SJCRH30 (cell line): ENCODE measurements around the gene MN1. TPM values are rescaled to one million over a fixed set of nuclear protein-coding genes. Genes with fewer than 3 reads are reported as not detected.

ENCODE experiments used
- DNase-seq, 2 experiments: peaks; one replicate each; pipeline ENCODE4 v3.0.0-alpha.2; 2015 to 2020
- H3K27ac ChIP-seq: fragments of 250-450 bp; sonication (Bioruptor Pico); 2 replicates; pipeline ENCODE4 v1.5.1; 2020; ENCODE audit warnings: mild to moderate bottlenecking, moderate library complexity
- H3K27me3 ChIP-seq: fragments of 250-450 bp; sonication (Bioruptor Pico); 2 replicates; pipeline ENCODE4 v1.5.1; 2020; ENCODE audit warnings: mild to moderate bottlenecking, moderate library complexity
- H3K36me3 ChIP-seq: fragments of 250-450 bp; sonication (Bioruptor Pico); 2 replicates; pipeline ENCODE4 v1.5.1; 2020; ENCODE audit warnings: mild to moderate bottlenecking, moderate library complexity
- H3K4me1 ChIP-seq: fragments of 250-450 bp; sonication (Bioruptor Pico); 2 replicates; pipeline ENCODE4 v1.5.1; 2020; ENCODE audit warnings: mild to moderate bottlenecking, moderate library complexity
- H3K4me3 ChIP-seq: fragments of 250-450 bp; sonication (Bioruptor Pico); 2 replicates; pipeline ENCODE4 v1.5.1; 2020; ENCODE audit warnings: mild to moderate bottlenecking, moderate library complexity
- H3K9me3 ChIP-seq: fragments of 250-450 bp; sonication (Bioruptor Pico); replicated peaks from 2 replicates; pipeline ENCODE4 v1.5.1; 2020; ENCODE audit warnings: mild to moderate bottlenecking, moderate library complexity
- total RNA-seq: library from RNA; depleted of rRNA; stranded (reverse); fragments of >200 nt; shearing (Covaris generic); gene quantifications from 2 replicates; pipeline ENCODE4 v1.2.3, GENCODE V29; 2014

The MN1 gene
- total RNA-seq, 1 experiment from 2014 or later = 36.1 TPM

GRCh38 chr22:27772984-27773498 is 28.5 kb downstream of the MN1 start:
- Histone ChIP-seq H3K9me3 (no peaks in the 10 kb centered on the region), H3K36me3 (peaks cover 52% of the 10 kb centered on the region), H3K27ac (no peak overlapping the region), H3K4me1 (peaks cover 17% of the 10 kb centered on the region), H3K4me3 (no peak overlapping the region), H3K27me3 (no peaks in the 10 kb centered on the region)
- DNase-seq = no peak

DNA sequence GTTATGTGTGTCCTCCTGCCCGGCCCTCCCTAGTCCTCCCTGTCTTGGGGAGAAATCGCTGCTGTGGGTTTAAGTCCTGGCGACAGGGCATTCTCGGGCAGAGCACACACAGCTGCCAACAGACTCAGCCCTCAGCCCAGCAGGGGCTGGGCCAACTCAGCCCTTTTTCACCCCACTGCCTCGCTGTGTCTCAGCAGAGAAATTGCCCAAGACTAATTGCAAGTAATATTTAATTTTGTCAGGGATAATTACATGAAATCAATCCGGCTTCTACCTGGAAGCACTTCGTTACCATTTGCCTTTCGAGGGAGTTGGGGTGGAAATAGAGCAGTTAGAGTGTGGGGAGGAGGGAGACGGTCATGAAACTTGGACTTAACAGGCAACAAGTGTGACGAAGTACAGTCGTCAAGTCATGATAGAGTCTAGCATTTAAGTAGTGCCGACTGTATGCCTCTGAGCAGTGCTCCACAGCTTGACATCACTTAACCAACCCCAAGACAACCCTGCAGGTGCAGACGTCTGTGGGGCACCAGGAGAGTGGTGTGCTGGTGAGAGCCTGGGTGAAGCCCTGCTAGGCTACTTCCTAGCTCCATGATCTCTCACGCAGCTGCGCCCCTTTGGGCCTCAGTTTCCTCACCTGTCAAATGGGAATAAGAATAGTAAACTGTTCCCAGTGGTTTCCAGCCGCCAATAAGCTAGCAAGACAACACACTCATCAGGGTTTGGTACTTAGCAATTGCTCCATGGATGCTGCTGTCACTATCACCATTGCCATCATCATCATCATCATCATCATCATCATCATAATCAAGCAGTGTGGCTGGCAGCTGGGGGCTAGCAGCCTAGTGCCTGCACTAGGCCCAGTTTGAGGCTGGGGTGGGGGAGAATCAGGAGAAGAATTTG is 29.2 kb downstream of the MN1 start:
- DNase-seq = no peak
- H3K4me1 ChIP-seq = peaks cover 17% of the 10 kb centered on the region
- no peaks in the 10 kb centered on the region for H3K27me3 ChIP-seq
- no peaks in the 10 kb centered on the region for H3K9me3 ChIP-seq
- H3K36me3 ChIP-seq = peaks cover 52% of the 10 kb centered on the region
- no peak overlapping the region for H3K27ac ChIP-seq
- no peak overlapping the region for H3K4me3 ChIP-seq

DNA sequence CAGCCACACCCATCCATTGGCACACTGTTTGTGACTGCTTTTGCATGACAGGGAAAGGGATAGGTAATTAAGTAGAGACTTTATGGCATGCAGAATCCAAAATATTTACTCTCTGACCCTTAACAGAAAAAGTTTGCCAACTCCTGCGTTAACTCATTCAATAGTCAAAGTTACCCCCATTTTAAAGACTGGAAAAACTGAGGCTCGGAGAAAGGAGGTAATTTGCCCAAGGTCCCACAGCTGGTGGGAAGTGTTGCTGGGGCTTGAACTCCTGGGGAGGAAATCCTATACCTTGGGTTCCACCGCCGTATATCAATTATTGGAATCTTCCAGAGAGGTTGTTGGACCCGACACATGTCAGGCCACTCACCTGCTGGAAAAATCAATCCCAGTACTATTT is 29.9 kb downstream of the MN1 start:
- no peak overlapping the region for H3K4me3 ChIP-seq
- H3K4me1 ChIP-seq = peaks cover 12% of the 10 kb centered on the region
- no peak for DNase-seq
- H3K27ac ChIP-seq = no peak overlapping the region
- H3K9me3 ChIP-seq = no peaks in the 10 kb centered on the region
- no peaks in the 10 kb centered on the region for H3K27me3 ChIP-seq
- H3K36me3 ChIP-seq = peaks cover 52% of the 10 kb centered on the region

DNA sequence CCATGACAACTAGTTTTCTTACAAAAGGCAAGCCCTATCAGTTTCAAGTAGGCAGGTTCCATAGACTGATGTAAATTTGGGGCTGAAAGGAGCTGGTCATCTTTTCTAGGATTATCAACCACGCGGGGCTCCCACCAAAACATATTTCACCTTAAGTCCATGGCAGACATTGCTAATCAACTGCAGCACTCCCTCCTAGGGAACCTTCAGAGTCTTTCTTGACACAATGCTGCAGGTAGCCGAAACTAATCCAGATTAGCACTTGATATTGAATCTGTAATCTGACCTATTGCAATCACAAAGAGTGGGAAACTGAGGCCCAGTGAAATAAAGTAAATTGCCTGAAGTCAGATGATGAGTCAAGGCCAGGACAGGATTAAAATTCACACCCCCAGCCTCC is 32.5 kb downstream of the MN1 start:
- no peaks in the 10 kb centered on the region for H3K27me3 ChIP-seq
- H3K4me1 ChIP-seq = no peaks in the 10 kb centered on the region
- peaks cover 51% of the 10 kb centered on the region for H3K36me3 ChIP-seq
- no peak overlapping the region for H3K27ac ChIP-seq
- H3K4me3 ChIP-seq = no peak overlapping the region
- H3K9me3 ChIP-seq = no peaks in the 10 kb centered on the region
- no peak for DNase-seq

DNA sequence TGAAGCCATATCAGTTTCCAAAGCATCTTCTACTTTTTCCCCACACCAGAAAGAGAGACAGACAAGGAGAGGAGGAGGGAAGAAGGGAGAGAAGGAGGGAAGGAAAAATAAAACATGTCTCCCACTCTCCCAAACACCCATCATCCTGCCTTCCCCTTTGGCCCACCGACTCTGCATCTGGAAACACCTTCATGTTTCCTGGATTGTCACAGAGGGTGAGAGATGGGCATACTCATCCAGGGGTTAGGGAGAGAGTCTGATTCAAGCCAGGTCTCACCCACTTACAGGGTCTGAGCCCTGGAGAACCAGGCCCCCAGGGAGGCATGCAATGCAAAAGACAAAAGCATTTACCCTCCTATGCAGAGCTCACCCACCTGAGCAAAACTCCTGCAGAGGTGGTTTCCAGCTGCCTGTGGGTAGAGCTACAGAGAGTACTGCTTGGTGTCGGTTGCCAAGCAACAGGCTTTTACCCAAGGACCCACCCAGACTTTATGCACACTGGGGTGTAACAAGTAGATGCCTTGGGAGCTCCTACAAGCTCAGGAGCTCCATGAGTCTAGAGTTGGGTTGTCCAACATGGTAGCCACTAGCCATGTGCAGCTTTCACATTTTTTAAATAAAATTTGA is 33.4 kb downstream of the MN1 start:
- no peak for DNase-seq
- no peaks in the 10 kb centered on the region for H3K9me3 ChIP-seq

GRCh38 chr22:27766679-27767078 is 34.9 kb downstream of the MN1 start:
- no peaks in the 10 kb centered on the region for H3K27me3 ChIP-seq
- H3K9me3 ChIP-seq = no peaks in the 10 kb centered on the region
- peaks cover 57% of the 10 kb centered on the region for H3K36me3 ChIP-seq
- no peaks in the 10 kb centered on the region for H3K4me1 ChIP-seq
- no peak overlapping the region for H3K4me3 ChIP-seq
- no peak overlapping the region for H3K27ac ChIP-seq
- no peak for DNase-seq

More for the DNA sequence above, 33.4 kb downstream of the MN1 start:
- peaks cover 59% of the 10 kb centered on the region for H3K36me3 ChIP-seq
- no peaks in the 10 kb centered on the region for H3K27me3 ChIP-seq
- H3K4me1 ChIP-seq = no peaks in the 10 kb centered on the region
- H3K27ac ChIP-seq = no peak overlapping the region
- H3K4me3 ChIP-seq = no peak overlapping the region

DNA sequence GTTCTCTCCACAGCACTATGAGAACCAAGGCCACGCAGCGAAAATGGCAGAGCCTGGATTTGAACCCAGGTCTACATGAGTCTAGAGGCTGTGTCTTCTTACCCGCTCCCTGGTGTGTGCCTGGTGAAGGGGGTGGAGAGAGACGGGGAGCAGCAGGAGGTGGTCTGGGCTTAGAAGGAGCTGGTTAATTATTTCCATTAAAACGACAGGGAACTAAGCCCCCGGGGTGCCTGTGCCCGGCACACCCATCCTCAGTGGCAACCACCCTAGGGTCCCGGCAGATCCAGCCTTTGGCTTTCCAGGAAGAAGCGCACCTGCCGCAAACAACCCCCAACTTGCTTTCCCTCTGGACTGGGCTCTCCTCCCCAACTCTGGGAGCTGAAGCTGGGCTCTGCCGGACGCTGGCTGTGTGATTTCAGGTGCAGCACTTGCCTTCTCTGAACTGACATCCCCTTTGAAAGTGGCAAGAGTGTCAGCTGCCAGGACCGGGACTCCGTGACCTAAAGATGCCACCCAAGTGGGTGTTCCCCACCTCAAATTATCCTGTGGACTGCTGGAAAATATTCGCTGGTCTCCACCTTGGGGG is 35.8 kb downstream of the MN1 start:
- no peak for DNase-seq
- H3K4me1 ChIP-seq = no peaks in the 10 kb centered on the region
- H3K27me3 ChIP-seq = no peaks in the 10 kb centered on the region
- no peaks in the 10 kb centered on the region for H3K9me3 ChIP-seq
- peaks cover 55% of the 10 kb centered on the region for H3K36me3 ChIP-seq
- no peak overlapping the region for H3K27ac ChIP-seq
- no peak overlapping the region for H3K4me3 ChIP-seq

DNA sequence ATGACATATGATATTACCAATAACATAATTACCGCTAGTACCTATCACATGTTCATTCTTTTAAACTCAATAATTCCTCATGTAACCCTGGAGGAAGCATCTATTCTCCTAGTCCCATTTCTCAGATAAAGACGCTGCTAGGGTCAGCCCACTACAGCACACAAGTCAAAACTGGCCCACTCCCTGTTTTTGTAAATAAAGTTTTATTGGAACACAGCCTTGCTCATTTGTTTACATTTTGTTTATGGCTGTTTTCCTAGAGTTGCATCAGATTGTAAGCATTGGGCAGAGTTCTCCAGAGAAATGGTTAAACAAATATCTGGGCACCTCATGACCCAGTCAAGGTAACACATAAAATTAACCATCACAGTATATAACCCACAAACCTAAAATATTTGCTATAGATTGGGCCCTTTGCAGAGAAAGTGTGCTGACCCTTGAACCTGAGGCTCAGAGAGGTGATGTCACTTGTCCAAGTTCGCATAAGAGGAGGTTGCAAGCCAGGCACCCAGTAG is 36.8 kb downstream of the MN1 start:
- Histone ChIP-seq H3K27ac (no peak overlapping the region), H3K4me1 (no peaks in the 10 kb centered on the region), H3K36me3 (peaks cover 48% of the 10 kb centered on the region), H3K27me3 (no peaks in the 10 kb centered on the region), H3K4me3 (no peak overlapping the region), H3K9me3 (no peaks in the 10 kb centered on the region)
- no peak for DNase-seq

DNA sequence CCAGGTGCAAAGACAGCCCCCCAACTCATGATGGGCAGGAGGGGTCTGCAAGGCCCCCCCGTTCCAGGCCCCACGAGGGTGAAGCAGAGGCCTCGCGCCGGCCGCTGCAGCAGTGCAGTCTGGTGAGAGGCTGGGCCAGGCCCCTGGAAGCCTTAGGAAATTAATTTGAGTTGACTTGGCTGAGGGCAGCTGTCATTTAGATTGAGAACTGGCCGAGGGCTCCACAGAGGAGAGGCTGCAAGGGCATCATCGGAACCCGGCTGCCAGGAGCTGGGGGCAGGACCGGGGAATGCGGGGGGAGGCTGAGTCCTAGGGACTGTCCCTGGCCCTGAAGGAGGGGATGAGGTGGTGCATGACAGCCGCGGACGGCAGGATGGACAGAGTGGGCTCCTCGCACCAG is 39.9 kb downstream of the MN1 start:
- H3K27ac ChIP-seq = no peak overlapping the region
- DNase-seq = no peak
- H3K4me3 ChIP-seq = no peak overlapping the region
- no peaks in the 10 kb centered on the region for H3K4me1 ChIP-seq
- H3K36me3 ChIP-seq = peaks cover 42% of the 10 kb centered on the region
- H3K9me3 ChIP-seq = no peaks in the 10 kb centered on the region
- H3K27me3 ChIP-seq = no peaks in the 10 kb centered on the region

DNA sequence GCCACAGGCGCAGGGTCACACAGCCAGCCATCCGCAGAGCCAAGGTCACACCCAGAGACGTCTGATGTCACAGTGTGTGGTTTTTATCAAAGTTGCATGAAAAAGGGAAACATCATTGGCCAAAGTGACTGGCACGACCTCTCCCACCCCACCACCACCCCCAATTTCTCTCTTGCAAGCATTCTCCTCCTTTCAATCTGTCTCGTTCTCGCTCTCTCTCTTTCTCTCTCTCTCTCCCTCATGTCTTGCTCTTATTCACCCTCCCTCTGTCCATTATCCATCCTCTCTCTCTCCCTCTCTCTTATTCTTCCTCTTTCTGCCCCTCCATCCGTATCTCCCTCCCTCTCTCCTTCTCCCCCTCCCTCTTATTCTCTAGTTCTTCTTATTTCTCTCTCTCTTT is 40.6 kb downstream of the MN1 start:
- no peaks in the 10 kb centered on the region for H3K27me3 ChIP-seq
- no peaks in the 10 kb centered on the region for H3K9me3 ChIP-seq
- H3K27ac ChIP-seq = no peak overlapping the region
- peaks cover 40% of the 10 kb centered on the region for H3K36me3 ChIP-seq
- no peak for DNase-seq
- H3K4me1 ChIP-seq = no peaks in the 10 kb centered on the region
- H3K4me3 ChIP-seq = no peak overlapping the region

DNA sequence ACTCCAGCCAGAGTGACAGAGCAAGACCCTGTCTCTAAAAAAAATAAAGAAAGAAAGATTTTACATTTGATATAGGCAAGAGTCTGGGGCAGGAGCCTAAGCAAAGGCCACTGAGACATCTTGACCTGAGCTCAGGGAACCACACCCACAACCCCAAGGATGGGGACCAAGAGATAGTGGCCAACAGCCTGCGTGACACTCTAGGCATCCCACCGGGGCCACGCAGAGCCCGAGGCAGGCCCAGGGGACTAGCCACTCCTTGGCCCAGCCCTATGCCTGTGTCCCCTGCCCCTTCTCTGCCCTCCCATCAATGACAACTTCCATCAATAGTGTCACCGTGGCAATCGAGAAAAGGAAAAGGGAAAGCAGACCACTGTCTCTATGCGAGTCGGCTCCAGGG is 41.1 kb downstream of the MN1 start:
- H3K4me3 ChIP-seq = no peak overlapping the region
- H3K9me3 ChIP-seq = no peaks in the 10 kb centered on the region
- no peaks in the 10 kb centered on the region for H3K27me3 ChIP-seq
- no peak overlapping the region for H3K27ac ChIP-seq
- H3K4me1 ChIP-seq = no peaks in the 10 kb centered on the region
- peaks cover 37% of the 10 kb centered on the region for H3K36me3 ChIP-seq
- no peak for DNase-seq

DNA sequence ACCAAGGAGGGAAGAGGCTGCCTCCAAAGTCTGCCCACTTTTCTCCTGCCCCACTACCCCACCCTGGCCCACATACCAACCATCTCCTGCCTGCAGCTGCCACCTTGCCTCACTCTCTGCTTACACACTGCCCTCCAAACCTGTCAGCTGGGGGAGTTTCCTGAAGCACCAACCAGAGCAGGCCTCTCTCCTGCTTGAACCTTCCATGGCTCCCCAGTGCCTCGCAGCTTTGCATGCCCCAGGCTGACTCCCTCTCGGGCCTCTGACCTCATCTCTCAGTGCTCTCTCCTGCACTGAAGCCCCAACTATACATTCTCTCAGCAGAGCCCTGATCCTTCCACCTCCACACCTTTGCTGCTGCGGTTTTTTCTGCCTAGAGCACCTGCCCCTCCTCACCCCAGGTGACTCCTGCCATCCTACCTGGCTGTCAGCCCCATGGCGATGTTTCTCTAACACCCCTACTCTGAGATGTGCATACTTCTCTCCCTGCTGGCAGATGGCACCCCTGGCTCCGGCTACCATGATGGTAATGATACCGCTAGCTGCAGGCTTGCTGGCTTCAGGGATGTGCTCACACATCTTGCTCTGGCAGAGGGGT is 43.5 kb downstream of the MN1 start:
- Histone ChIP-seq H3K9me3 (no peaks in the 10 kb centered on the region), H3K4me3 (no peak overlapping the region), H3K4me1 (peaks cover 6% of the 10 kb centered on the region; the same call in 1 of the 2 replicates), H3K27me3 (no peaks in the 10 kb centered on the region), H3K27ac (no peak overlapping the region), H3K36me3 (peaks cover 20% of the 10 kb centered on the region)
- DNase-seq = no peak

DNA sequence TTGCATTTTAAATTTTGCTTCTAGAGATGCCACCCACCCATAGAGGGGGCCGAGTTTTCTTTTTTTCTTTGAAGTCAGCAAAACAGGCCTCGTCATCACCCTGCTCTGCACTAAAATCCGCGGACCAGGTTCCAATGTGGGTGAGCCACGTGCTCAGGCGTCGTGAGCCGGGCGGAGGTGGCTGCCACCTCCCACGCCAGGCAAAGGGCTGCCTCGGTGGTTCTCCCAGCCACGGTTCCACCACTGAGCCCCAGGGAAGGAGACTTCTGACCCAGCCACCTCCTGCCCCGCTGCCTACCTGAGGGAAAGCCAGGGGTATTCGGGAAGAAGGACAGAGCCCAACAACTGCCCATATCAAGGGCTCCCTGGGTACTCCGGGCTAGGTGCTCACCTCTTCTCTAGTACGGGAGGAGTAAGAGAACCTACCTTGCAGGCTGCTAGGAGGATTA is 45.3 kb downstream of the MN1 start:
- Histone ChIP-seq H3K4me1 (peaks cover 14% of the 10 kb centered on the region; the same call in 1 of the 2 replicates), H3K27me3 (no peaks in the 10 kb centered on the region), H3K36me3 (peaks cover 25% of the 10 kb centered on the region), H3K4me3 (no peak overlapping the region), H3K27ac (no peak overlapping the region), H3K9me3 (no peaks in the 10 kb centered on the region)
- no peak for DNase-seq

DNA sequence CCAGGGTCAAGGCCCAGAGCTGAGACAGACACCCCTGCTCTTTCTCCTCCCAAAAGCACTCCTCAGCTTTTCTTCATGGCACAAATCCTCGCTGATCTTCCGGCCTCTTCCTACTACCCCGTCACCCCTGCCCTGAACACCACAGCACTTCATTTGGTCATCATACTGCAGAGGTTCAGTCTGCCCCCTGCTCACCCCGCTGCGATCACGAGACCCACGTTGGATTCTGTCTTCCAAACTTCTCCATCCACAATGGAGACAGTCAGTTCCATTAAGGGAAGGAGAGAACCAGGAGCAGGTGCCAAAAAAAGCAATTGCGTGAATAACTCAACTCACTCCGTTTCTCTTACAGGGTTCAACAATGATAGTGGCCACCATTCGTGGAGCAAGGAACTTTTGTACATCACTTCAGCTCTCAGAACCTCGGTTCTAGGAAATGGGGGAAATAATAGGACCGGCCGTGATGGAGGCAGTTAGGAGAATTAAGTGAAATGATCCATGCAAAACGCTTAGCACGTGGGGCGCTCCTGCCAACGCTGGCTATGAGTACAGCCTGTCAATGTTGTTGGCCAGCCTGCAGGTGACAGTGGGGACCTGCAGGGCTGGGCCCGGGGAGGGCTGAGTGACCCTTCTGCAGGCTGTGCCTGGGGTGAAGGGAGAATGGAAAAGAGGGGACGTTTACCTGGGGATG is 45.9 kb downstream of the MN1 start:
- Histone ChIP-seq H3K27me3 (no peaks in the 10 kb centered on the region), H3K9me3 (no peaks in the 10 kb centered on the region), H3K27ac (no peak overlapping the region), H3K36me3 (peaks cover 28% of the 10 kb centered on the region), H3K4me3 (no peak overlapping the region), H3K4me1 (peaks cover 14% of the 10 kb centered on the region; the same call in 1 of the 2 replicates)
- no peak for DNase-seq
